ENCODE results near the gene METAP1D.

- TF ChIP-seq, protein P1, sequence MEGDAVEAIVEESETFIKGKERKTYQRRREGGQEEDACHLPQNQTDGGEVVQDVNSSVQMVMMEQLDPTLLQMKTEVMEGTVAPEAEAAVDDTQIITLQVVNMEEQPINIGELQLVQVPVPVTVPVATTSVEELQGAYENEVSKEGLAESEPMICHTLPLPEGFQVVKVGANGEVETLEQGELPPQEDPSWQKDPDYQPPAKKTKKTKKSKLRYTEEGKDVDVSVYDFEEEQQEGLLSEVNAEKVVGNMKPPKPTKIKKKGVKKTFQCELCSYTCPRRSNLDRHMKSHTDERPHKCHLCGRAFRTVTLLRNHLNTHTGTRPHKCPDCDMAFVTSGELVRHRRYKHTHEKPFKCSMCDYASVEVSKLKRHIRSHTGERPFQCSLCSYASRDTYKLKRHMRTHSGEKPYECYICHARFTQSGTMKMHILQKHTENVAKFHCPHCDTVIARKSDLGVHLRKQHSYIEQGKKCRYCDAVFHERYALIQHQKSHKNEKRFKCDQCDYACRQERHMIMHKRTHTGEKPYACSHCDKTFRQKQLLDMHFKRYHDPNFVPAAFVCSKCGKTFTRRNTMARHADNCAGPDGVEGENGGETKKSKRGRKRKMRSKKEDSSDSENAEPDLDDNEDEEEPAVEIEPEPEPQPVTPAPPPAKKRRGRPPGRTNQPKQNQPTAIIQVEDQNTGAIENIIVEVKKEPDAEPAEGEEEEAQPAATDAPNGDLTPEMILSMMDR (IDR thresholded peaks at IDR 0.05): no peak
- TF ChIP-seq ZC3H11A (IDR thresholded peaks at IDR 0.05): no peak
- TF ChIP-seq GATA3 (IDR thresholded peaks at IDR 0.05; ENCODE audit: borderline replicate concordance): no peak
- no peak for TF ChIP-seq USF2 (IDR thresholded peaks at IDR 0.05)
- no peak for TF ChIP-seq ESRRA (IDR thresholded peaks at IDR 0.05; ENCODE audit: borderline replicate concordance, low read length)
- no peak for TF ChIP-seq POLR2A (IDR thresholded peaks at IDR 0.05; ENCODE audit: low read length)
- TF ChIP-seq POLR2AphosphoS2 (conservative IDR thresholded peaks at IDR 0.05; ENCODE audit: low read length): no peak
- TF ChIP-seq FOSB (CRISPR knock-in tag; IDR thresholded peaks at IDR 0.05): no peak
- TF ChIP-seq PHF8 (IDR thresholded peaks at IDR 0.05; ENCODE audit: borderline replicate concordance, low read depth): no peak
- no peak for TF ChIP-seq REST (IDR thresholded peaks at IDR 0.05)
Measured at GRCh38 chr2:172065111-172065510, 65.4 kb downstream of the METAP1D start.
